A549 (cell line): ENCODE results near the gene GSE1. TPM values are rescaled to one million over a fixed set of nuclear protein-coding genes. Genes with fewer than 3 reads are reported as not detected.

Source experiments
- ATAC-seq, 2 experiments: fragments of 200-7000 bp in 1 of 2; fragments of >200 bp in 1 of 2; cut with Nextera tagmentation in 1 of 2; cut with Tn5 transposase in 1 of 2; 3 replicates each; pipeline versions ENCODE4 v1.8.0 to v1.9.1; 2018 to 2020; ENCODE audit warnings: mild to moderate bottlenecking in 1 of 2, moderate library complexity in 1 of 2
- CTCF ChIA-PET: fragments of 300-600 bp; sonication (Branson Sonifier 250); formaldehyde crosslinking; extraction: SDS; loops from one replicate; lab custom pipeline; 2021; ENCODE audit warnings: antibody characterized with exemption, inconsistent platforms; lab: Yijun Ruan, JAX
- POLR2A ChIA-PET: fragments of 350-600 bp; formaldehyde crosslinking; extraction: SDS; loops from one replicate; lab custom pipeline; 2021; ENCODE audit warnings: antibody characterized with exemption, inconsistent platforms; lab: Yijun Ruan, JAX
- DNase-seq, 2 experiments: peaks; one replicate each; pipeline versions ENCODE4 v3.0.0 to v3.0.0-alpha.2; 2011 to 2016; ENCODE audit warnings: low read depth in 1 of 2, low spot score in 1 of 2
- FAIRE-seq: peaks from 2 replicates; lab custom pipeline; 2011; peaks lifted over from hg19 to GRCh38; lab: Jason Lieb, UNC
- H3K27ac ChIP-seq, 2 experiments: fragments of >200 bp; sonication (Bioruptor Twin); formaldehyde crosslinking; 3 replicates each; pipeline ENCODE4 v1.5.1; 2016 to 2017
- H3K4me1 ChIP-seq: fragments of >200 bp; sonication (Bioruptor Twin); formaldehyde crosslinking; 3 replicates; pipeline ENCODE4 v1.6.1; 2016
- H3K4me2 ChIP-seq: fragments of >200 bp; sonication (Bioruptor Twin); formaldehyde crosslinking; 3 replicates; pipeline ENCODE4 v1.6.1; 2016
- H3K4me3 ChIP-seq: fragments of >200 bp; sonication (Bioruptor Twin); formaldehyde crosslinking; 3 replicates; pipeline ENCODE4 v1.5.1; 2016
- H3K9me3 ChIP-seq: fragments of >200 bp; sonication (Bioruptor Twin); formaldehyde crosslinking; 3 replicates; pipeline ENCODE4 v1.6.1; 2016
- CBX2 ChIP-seq: fragments of 200-600 bp; sonication (generic); IDR thresholded peaks from 2 replicates; pipeline ENCODE4 v1.6.1; 2016; ENCODE audit warnings: low read depth, mild to moderate bottlenecking, borderline replicate concordance
- CBX8 ChIP-seq: fragments of 200-600 bp; sonication (generic); IDR thresholded peaks from 2 replicates; pipeline ENCODE4 v1.6.1; 2016
- CEBPB ChIP-seq, 2 experiments: fragments of >200 bp in 1 of 2; sonication (Bioruptor Twin) in 1 of 2; formaldehyde crosslinking in 1 of 2; IDR thresholded peaks; 2 replicates each; pipeline ENCODE4 v1.6.1; 2012 to 2016
- FOSL2 ChIP-seq, 2 experiments: fragments of 450-650 bp in 1 of 2; fragments of >200 bp in 1 of 2; sonication (Bioruptor Twin) in 1 of 2; formaldehyde crosslinking; IDR thresholded peaks; 2 replicates each; pipeline versions ENCODE4 v1.5.0 to v1.6.1; 2016 to 2020; ENCODE audit warnings: mild to moderate bottlenecking in 1 of 2, moderate library complexity in 1 of 2
- FOXS1 ChIP-seq: fragments of 250-450 bp; sonication (Bioruptor Pico); IDR thresholded peaks from 2 replicates; pipeline ENCODE4 v1.5.0; 2020; ENCODE audit warnings: mild to moderate bottlenecking, moderate library complexity
- GATA3 ChIP-seq: IDR thresholded peaks from 2 replicates; pipeline ENCODE4 v1.6.1; 2012; ENCODE audit warnings: borderline replicate concordance
- HDAC2 ChIP-seq: fragments of 200-600 bp; sonication (generic); IDR thresholded peaks from 2 replicates; pipeline ENCODE4 v1.6.1; 2016
- HEYL ChIP-seq: fragments of 250-450 bp; sonication (Bioruptor Pico); IDR thresholded peaks from 2 replicates; pipeline ENCODE4 v1.8.0; 2021; ENCODE audit warnings: mild to moderate bottlenecking, moderate library complexity
- HOXB13 ChIP-seq: fragments of 250-450 bp; sonication (Bioruptor Pico); IDR thresholded peaks from 2 replicates; pipeline ENCODE4 v1.5.0; 2020; ENCODE audit warnings: low read depth, mild to moderate bottlenecking, moderate library complexity
- HOXB5 ChIP-seq: fragments of 250-450 bp; sonication (Bioruptor Pico); IDR thresholded peaks from 2 replicates; pipeline ENCODE4 v1.5.0; 2020; ENCODE audit warnings: mild to moderate bottlenecking, moderate library complexity
- JUN ChIP-seq, 2 experiments: fragments of >200 bp; sonication (Bioruptor Twin); formaldehyde crosslinking; IDR thresholded peaks; 2 replicates in 1 of 2; 3 replicates in 1 of 2; pipeline ENCODE4 v1.6.1; 2016 to 2017
- JUNB ChIP-seq: fragments of >200 bp; sonication (Bioruptor Twin); formaldehyde crosslinking; IDR thresholded peaks from 2 replicates; pipeline ENCODE4 v1.6.1; 2016
- MAFK ChIP-seq: fragments of 450-650 bp; IDR thresholded peaks from 2 replicates; pipeline ENCODE4 v1.6.1; 2014; ENCODE audit not compliant: partially characterized antibody
- NFE2L2 ChIP-seq: fragments of 150-350 bp; conservative IDR thresholded peaks from 2 replicates; pipeline ENCODE4 v1.6.1; 2014; ENCODE audit warnings: low read length
- RCOR1 ChIP-seq: fragments of 150-350 bp; IDR thresholded peaks from 2 replicates; pipeline ENCODE4 v1.6.1; 2014; ENCODE audit warnings: antibody characterized with exemption, low read length, low read depth
- RNF2 ChIP-seq: fragments of 200-600 bp; sonication (generic); IDR thresholded peaks from 2 replicates; pipeline ENCODE4 v1.6.1; 2016; ENCODE audit warnings: low read depth, mild to moderate bottlenecking, antibody characterized with exemption, moderate library complexity, borderline replicate concordance
- SREBF2 ChIP-seq: fragments of 450-650 bp; IDR thresholded peaks from 2 replicates; pipeline ENCODE4 v1.6.1; 2014; ENCODE audit warnings: mild to moderate bottlenecking, moderate library complexity
- TFCP2L1 ChIP-seq: fragments of 250-450 bp; sonication (Bioruptor Pico); IDR thresholded peaks from 2 replicates; pipeline ENCODE4 v1.5.0; 2021; ENCODE audit warnings: mild to moderate bottlenecking
- WGBS: methylation state at CpG from one replicate; pipeline ENCODE4 v1.1.6; 2017; ENCODE audit errors: missing lambda C conversion rate; 5-methylcytosine and 5-hydroxymethylcytosine counted together
- polyA plus RNA-seq, 4 experiments: library from polyadenylated mRNA; depleted of rRNA in 3 of 4; stranded (reverse); fragments of >200 nt; fragmentation: RNase III in 1 of 4; extraction: RNeasy Plus Mini Kit Qiagen cat#74134 plus additional on column Dnase treatment in 1 of 4; gene quantifications; 2 replicates in 3 of 4; 3 replicates in 1 of 4; pipeline ENCODE4 v1.2.3, GENCODE V29; 2011 to 2017
- TF ChIP-seq, protein P1 (sequence below): fragments of >200 bp; sonication (Bioruptor Twin); formaldehyde crosslinking; IDR thresholded peaks from 3 replicates; pipeline ENCODE4 v1.5.1; 2016
- TF ChIP-seq, protein P2 (sequence below): fragments of 250-450 bp; sonication (Bioruptor Pico); IDR thresholded peaks from 2 replicates; pipeline ENCODE4 v1.5.0; 2020; ENCODE audit warnings: low read depth, mild to moderate bottlenecking, moderate library complexity
- TF ChIP-seq, protein P3 (sequence below): fragments of >200 bp; sonication (Bioruptor Twin); formaldehyde crosslinking; IDR thresholded peaks from 2 replicates; pipeline ENCODE4 v1.6.1; 2016
- TF ChIP-seq, protein P4 (sequence below): IDR thresholded peaks from 2 replicates; pipeline ENCODE4 v1.6.1; 2012; ENCODE audit warnings: low read depth, borderline replicate concordance
- TF ChIP-seq, protein P5 (sequence below): IDR thresholded peaks from 2 replicates; pipeline ENCODE4 v1.6.1; 2012
- TF ChIP-seq, protein P6 (sequence below): fragments of 200-600 bp; sonication (generic); IDR thresholded peaks from 2 replicates; pipeline ENCODE4 v1.6.1; 2016; ENCODE audit warnings: antibody characterized with exemption, mild to moderate bottlenecking, moderate library complexity

The GSE1 gene
- polyA plus RNA-seq, 2 of the 4 experiments (the other 2 are of a cell fraction): 20.7 to 24.3 TPM

DNA sequence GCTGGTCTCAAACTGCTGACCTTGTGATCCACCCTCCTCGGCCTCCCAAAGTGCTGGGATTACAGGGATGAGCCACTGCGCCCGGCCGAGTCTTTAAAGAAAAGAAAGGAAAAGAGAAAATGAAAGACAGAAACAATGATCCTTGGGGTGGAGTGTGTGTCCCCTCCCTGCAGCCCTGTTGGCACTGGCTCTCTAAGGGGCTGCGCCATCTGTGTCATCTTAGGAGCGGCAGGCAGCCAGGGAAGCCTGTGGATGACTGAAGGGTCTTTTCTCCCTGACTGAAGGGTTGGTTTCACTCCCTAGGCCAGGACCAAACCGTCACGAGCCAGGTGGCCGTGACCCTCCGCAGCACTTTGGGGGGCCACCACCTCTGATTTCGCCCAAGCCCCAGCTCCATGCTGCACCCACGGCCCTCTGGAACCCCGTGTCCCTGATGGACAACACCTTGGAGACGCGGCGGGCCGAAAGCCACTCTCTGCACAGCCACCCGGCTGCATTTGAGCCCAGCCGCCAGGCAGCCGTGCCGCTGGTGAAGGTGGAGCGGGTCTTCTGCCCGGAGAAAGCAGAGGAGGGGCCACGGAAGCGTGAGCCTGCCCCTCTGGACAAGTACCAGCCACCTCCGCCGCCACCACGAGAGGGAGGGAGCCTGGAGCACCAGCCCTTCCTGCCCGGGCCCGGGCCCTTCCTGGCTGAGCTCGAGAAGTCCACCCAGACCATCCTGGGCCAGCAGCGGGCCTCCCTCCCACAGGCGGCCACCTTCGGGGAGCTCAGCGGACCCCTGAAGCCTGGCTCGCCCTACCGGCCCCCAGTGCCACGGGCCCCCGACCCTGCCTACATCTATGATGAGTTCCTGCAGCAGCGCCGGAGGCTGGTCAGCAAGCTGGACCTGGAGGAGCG, 48.0 kb downstream of the GSE1 start:
- Histone ChIP-seq H3K4me1 (no peaks in the 10 kb centered on the region), H3K27ac (no peak overlapping the region), H3K4me3 (no peak overlapping the region), H3K9me3 (no peaks in the 10 kb centered on the region), H3K4me2 (no peak overlapping the region)
- DNase-seq: no peak
- TF ChIP-seq, protein P1, sequence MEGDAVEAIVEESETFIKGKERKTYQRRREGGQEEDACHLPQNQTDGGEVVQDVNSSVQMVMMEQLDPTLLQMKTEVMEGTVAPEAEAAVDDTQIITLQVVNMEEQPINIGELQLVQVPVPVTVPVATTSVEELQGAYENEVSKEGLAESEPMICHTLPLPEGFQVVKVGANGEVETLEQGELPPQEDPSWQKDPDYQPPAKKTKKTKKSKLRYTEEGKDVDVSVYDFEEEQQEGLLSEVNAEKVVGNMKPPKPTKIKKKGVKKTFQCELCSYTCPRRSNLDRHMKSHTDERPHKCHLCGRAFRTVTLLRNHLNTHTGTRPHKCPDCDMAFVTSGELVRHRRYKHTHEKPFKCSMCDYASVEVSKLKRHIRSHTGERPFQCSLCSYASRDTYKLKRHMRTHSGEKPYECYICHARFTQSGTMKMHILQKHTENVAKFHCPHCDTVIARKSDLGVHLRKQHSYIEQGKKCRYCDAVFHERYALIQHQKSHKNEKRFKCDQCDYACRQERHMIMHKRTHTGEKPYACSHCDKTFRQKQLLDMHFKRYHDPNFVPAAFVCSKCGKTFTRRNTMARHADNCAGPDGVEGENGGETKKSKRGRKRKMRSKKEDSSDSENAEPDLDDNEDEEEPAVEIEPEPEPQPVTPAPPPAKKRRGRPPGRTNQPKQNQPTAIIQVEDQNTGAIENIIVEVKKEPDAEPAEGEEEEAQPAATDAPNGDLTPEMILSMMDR: no peak
- TF ChIP-seq HOXB5 (CRISPR knock-in tag): no peak
- no peak for TF ChIP-seq SREBF2
- TF ChIP-seq JUN (IDR thresholded peaks at IDR 0.05): no peak
- no peak for TF ChIP-seq FOSL2 (IDR thresholded peaks at IDR 0.05)
- TF ChIP-seq FOSL2 (CRISPR knock-in tag; IDR thresholded peaks at IDR 0.05): no peak
- TF ChIP-seq HDAC2: no peak
- no peak for TF ChIP-seq RNF2
- TF ChIP-seq RCOR1: no peak
- TF ChIP-seq, protein P2, sequence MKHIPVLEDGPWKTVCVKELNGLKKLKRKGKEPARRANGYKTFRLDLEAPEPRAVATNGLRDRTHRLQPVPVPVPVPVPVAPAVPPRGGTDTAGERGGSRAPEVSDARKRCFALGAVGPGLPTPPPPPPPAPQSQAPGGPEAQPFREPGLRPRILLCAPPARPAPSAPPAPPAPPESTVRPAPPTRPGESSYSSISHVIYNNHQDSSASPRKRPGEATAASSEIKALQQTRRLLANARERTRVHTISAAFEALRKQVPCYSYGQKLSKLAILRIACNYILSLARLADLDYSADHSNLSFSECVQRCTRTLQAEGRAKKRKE: no peak
- ChIA-PET CTCF (interaction anchor here (0.6 to 9.4 kb wide), 14 partner anchors 11 to 546 kb away, joined by 3 to 96 read pairs (median 3); no protein-coding TSS in a partner anchor), POLR2A (no interaction called here)
- no peak for FAIRE-seq
- 95% methylated on average over 19 of the region's 42 CpGs for WGBS
- no peak for ATAC-seq

DNA sequence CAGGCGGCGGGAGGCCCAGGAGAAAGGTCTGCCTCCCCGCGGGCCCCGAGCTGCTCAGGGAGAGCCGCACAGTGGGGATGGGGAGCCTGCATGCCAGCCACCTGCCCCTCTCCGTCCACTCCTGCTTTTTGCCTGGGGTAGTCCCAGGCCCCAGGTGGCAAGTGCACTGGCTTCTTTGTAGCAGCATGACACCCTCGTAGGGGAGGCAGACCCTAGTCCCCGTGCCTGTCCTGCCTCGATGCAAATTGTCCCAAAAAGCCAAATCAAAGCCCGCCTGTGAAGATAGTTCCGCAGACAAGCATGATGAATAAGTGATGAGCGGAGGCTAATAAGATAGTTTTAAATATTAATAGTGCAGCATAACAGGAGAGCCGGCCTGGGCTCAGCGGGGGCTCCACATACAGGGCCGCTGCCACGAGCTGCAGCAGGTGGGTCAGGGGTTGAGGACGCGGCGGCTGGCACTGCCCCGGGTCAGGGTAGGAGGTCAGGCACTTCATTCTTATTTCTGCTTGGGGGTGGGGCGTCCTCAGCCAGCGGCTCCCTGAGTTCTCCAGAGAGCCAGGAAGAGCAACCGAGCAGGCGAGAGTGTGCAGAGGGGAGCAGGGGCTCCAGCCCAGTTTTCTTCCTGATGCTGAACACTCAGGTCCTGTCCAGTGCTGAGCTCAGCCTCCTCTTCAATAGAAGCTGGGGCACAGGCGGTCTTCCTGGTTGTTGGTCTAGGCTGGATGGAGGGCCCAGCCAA, 48.8 kb downstream of the GSE1 start:
- no peak overlapping the region for H3K4me2 ChIP-seq
- H3K27ac ChIP-seq: no peak overlapping the region
- 96% methylated on average over 19 of the region's 26 CpGs for WGBS
- DNase-seq (no peak), ATAC-seq (no peak), FAIRE-seq (no peak)
- ChIA-PET CTCF (interaction anchor here (0.6 to 9.4 kb wide), 4 partner anchors 12 to 387 kb away, joined by 3 to 96 read pairs (median 22); no protein-coding TSS in a partner anchor), POLR2A (no interaction called here)
- TF ChIP-seq, protein P3, sequence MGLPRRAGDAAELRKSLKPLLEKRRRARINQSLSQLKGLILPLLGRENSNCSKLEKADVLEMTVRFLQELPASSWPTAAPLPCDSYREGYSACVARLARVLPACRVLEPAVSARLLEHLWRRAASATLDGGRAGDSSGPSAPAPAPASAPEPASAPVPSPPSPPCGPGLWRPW: no peak
- no peak for TF ChIP-seq FOXS1
- TF ChIP-seq JUNB: no peak
- no peak for TF ChIP-seq HEYL (CRISPR knock-in tag)
- no peak for TF ChIP-seq CEBPB (IDR thresholded peaks at IDR 0.05)
- TF ChIP-seq TFCP2L1: no peak
- no peak for TF ChIP-seq HDAC2
- no peak for TF ChIP-seq MAFK
- TF ChIP-seq HOXB5 (CRISPR knock-in tag): no peak
- no peaks in the 10 kb centered on the region for H3K9me3 ChIP-seq
- no peaks in the 10 kb centered on the region for H3K4me1 ChIP-seq
- H3K4me3 ChIP-seq: no peak overlapping the region

DNA sequence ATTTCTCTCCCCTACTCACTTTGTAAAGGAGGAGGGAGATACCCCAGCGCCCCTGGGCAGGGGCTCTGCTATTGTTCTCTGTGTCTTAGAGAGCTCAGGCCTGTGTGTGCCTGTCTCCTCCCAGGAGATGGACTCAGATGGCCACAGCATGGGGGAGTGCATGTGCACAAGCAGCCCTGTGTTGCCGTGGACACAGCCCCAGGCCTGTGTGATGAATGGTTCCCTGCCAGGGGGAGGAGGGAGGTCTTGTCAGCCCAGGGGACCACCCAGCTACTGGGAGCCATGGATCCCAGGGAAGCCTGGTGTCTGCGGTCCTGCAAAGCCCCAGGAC, 49.3 kb downstream of the GSE1 start:
- CTCF ChIA-PET: interaction anchor here (1.4 to 9.4 kb wide), 3 partner anchors 13 to 55 kb away, joined by 3 to 96 read pairs (median 41); no protein-coding TSS in a partner anchor
- no peak overlapping the region for H3K4me3 ChIP-seq
- FAIRE-seq (no peak), ATAC-seq (no peak), DNase-seq (no peak)
- no peaks in the 10 kb centered on the region for H3K4me1 ChIP-seq
- H3K27ac ChIP-seq: no peak overlapping the region
- H3K4me2 ChIP-seq: no peak overlapping the region
- POLR2A ChIA-PET: no interaction called here
- 83% methylated on average over 2 of the region's 3 CpGs for WGBS
- no peaks in the 10 kb centered on the region for H3K9me3 ChIP-seq
- TF ChIP-seq CBX2: no peak
- no peak for TF ChIP-seq CBX8
- no peak for TF ChIP-seq HEYL (CRISPR knock-in tag)
- no peak for TF ChIP-seq HOXB13 (CRISPR knock-in tag)
- TF ChIP-seq, protein P4, sequence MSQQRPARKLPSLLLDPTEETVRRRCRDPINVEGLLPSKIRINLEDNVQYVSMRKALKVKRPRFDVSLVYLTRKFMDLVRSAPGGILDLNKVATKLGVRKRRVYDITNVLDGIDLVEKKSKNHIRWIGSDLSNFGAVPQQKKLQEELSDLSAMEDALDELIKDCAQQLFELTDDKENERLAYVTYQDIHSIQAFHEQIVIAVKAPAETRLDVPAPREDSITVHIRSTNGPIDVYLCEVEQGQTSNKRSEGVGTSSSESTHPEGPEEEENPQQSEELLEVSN: no peak
- TF ChIP-seq, protein P5, sequence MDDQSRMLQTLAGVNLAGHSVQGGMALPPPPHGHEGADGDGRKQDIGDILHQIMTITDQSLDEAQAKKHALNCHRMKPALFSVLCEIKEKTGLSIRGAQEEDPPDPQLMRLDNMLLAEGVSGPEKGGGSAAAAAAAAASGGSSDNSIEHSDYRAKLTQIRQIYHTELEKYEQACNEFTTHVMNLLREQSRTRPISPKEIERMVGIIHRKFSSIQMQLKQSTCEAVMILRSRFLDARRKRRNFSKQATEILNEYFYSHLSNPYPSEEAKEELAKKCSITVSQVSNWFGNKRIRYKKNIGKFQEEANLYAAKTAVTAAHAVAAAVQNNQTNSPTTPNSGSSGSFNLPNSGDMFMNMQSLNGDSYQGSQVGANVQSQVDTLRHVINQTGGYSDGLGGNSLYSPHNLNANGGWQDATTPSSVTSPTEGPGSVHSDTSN: no peak
- TF ChIP-seq, protein P6, sequence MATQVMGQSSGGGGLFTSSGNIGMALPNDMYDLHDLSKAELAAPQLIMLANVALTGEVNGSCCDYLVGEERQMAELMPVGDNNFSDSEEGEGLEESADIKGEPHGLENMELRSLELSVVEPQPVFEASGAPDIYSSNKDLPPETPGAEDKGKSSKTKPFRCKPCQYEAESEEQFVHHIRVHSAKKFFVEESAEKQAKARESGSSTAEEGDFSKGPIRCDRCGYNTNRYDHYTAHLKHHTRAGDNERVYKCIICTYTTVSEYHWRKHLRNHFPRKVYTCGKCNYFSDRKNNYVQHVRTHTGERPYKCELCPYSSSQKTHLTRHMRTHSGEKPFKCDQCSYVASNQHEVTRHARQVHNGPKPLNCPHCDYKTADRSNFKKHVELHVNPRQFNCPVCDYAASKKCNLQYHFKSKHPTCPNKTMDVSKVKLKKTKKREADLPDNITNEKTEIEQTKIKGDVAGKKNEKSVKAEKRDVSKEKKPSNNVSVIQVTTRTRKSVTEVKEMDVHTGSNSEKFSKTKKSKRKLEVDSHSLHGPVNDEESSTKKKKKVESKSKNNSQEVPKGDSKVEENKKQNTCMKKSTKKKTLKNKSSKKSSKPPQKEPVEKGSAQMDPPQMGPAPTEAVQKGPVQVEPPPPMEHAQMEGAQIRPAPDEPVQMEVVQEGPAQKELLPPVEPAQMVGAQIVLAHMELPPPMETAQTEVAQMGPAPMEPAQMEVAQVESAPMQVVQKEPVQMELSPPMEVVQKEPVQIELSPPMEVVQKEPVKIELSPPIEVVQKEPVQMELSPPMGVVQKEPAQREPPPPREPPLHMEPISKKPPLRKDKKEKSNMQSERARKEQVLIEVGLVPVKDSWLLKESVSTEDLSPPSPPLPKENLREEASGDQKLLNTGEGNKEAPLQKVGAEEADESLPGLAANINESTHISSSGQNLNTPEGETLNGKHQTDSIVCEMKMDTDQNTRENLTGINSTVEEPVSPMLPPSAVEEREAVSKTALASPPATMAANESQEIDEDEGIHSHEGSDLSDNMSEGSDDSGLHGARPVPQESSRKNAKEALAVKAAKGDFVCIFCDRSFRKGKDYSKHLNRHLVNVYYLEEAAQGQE: no peak
- no peak for TF ChIP-seq SREBF2
- TF ChIP-seq GATA3: no peak
- no peak for TF ChIP-seq JUNB
- no peak for TF ChIP-seq NFE2L2
